C4-2B (cell line): Measurements from ENCODE around the gene PHPT1.

Experiments
- ZFX ChIP-seq: fragments of 450-650 bp; IDR thresholded peaks from 2 replicates; pipeline ENCODE4 v1.6.1; 2017
- TF ChIP-seq, protein P1 (sequence below): fragments of 450-650 bp; conservative IDR thresholded peaks from 2 replicates; pipeline ENCODE4 v1.5.1; 2017; ENCODE audit warnings: mild to moderate bottlenecking

DNA sequence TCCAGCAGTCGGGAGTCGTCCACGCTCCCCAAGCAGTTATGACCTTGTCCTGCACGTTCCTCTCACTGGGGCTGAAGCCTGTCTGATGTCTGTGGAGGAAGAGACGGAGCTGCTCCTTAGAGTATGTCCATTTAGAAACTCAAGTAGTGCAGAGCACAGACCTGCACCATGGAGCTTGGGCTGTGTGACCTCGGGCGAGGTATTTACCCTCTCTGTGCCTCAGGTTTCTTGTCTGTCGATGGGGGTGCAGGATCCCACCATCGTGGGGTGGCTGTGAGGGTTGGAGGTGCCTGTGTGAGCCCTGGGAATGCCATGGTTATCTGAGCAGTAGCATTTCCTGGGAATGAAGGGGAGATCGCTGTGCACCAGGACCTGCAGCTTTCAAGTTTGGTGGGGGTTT lies 51.3 kb downstream of the PHPT1 start:
- TF ChIP-seq, protein P1, sequence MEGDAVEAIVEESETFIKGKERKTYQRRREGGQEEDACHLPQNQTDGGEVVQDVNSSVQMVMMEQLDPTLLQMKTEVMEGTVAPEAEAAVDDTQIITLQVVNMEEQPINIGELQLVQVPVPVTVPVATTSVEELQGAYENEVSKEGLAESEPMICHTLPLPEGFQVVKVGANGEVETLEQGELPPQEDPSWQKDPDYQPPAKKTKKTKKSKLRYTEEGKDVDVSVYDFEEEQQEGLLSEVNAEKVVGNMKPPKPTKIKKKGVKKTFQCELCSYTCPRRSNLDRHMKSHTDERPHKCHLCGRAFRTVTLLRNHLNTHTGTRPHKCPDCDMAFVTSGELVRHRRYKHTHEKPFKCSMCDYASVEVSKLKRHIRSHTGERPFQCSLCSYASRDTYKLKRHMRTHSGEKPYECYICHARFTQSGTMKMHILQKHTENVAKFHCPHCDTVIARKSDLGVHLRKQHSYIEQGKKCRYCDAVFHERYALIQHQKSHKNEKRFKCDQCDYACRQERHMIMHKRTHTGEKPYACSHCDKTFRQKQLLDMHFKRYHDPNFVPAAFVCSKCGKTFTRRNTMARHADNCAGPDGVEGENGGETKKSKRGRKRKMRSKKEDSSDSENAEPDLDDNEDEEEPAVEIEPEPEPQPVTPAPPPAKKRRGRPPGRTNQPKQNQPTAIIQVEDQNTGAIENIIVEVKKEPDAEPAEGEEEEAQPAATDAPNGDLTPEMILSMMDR: no peak
- TF ChIP-seq ZFX: no peak
